Measurements from ENCODE around the gene INAVA. TPM values are rescaled to one million over a fixed set of nuclear protein-coding genes. Genes with fewer than 3 reads are reported as not detected.

INAVA gene
- total RNA-seq, 1 experiment from 2014 or later, result 41.2 TPM

DNA sequence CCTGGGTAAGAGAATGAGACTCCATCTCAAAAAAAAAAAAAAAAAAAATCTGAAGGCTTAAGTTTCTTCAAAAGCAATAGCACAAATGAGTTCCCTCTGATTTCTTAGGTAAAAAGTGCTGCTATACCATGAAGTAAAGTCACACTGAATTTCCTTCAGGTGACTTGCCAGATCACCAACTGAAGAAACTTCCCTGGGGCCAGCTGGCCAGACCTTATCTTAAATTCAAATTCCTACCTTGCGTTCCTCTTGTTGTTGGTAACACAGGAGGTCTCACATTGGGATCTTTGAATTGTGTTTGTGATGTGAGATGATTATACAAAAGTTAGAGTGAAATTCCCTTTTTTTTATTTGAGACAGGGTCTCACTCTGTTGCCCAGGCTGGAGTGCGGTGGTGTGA is 11.8 kb downstream of the INAVA start (continued):
- TF ChIP-seq E2F5 (CRISPR knock-in tag; IDR thresholded peaks at IDR 0.05) (no peak), ZNF219 (CRISPR knock-in tag; IDR thresholded peaks at IDR 0.05; ENCODE audit: borderline replicate concordance) (no peak)
- TF ChIP-seq, protein P1, sequence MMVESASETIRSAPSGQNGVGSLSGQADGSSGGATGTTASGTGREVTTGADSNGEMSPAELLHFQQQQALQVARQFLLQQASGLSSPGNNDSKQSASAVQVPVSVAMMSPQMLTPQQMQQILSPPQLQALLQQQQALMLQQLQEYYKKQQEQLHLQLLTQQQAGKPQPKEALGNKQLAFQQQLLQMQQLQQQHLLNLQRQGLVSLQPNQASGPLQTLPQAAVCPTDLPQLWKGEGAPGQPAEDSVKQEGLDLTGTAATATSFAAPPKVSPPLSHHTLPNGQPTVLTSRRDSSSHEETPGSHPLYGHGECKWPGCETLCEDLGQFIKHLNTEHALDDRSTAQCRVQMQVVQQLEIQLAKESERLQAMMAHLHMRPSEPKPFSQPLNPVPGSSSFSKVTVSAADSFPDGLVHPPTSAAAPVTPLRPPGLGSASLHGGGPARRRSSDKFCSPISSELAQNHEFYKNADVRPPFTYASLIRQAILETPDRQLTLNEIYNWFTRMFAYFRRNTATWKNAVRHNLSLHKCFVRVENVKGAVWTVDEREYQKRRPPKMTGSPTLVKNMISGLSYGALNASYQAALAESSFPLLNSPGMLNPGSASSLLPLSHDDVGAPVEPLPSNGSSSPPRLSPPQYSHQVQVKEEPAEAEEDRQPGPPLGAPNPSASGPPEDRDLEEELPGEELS (CRISPR knock-in tag; IDR thresholded peaks at IDR 0.05), result no peak
- TF ChIP-seq, protein P2, sequence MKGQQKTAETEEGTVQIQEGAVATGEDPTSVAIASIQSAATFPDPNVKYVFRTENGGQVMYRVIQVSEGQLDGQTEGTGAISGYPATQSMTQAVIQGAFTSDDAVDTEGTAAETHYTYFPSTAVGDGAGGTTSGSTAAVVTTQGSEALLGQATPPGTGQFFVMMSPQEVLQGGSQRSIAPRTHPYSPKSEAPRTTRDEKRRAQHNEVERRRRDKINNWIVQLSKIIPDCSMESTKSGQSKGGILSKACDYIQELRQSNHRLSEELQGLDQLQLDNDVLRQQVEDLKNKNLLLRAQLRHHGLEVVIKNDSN (CRISPR knock-in tag; IDR thresholded peaks at IDR 0.05), result no peak

GRCh38 chr1:200907611-200908097 is 13.0 kb downstream of the INAVA start:
- ChIA-PET POLR2A (no interaction called here), CTCF (interaction anchor here (1.0 to 1.8 kb wide), 4 partner anchors 9 to 72 kb away, joined by 3 to 14 read pairs (median 4); no protein-coding TSS in a partner anchor)
- Mint-ChIP-seq H3K4me1 (no peaks in the 10 kb centered on the region), H3K9me3 (no peaks in the 10 kb centered on the region), H3K4me3 (no peak overlapping the region), H3K36me3 (peaks cover 31% of the 10 kb centered on the region), H3K27ac (no peak overlapping the region), H3K27me3 (ENCODE audit: low read depth) (no peaks in the 10 kb centered on the region)
- ATAC-seq (no peak), DNase-seq (ENCODE audit: low spot score) (no peak)
- TF ChIP-seq GABPB1 (CRISPR knock-in tag; IDR thresholded peaks at IDR 0.05), result peak; percentile 40; the same call in 1 of the 2 replicates
- no peak for TF ChIP-seq PRDM15 (CRISPR knock-in tag; IDR thresholded peaks at IDR 0.05)

- no peaks in the 10 kb centered on the region for H3K9me3 Mint-ChIP-seq
- no peaks in the 10 kb centered on the region for H3K27me3 Mint-ChIP-seq (ENCODE audit: low read depth)
- peaks cover 30% of the 10 kb centered on the region for H3K36me3 Mint-ChIP-seq
- H3K4me1 Mint-ChIP-seq, result no peaks in the 10 kb centered on the region
- DNase-seq (ENCODE audit: low spot score) (no peak), ATAC-seq (no peak)
- ChIA-PET POLR2A (no interaction called here), CTCF (interaction anchor here (1.0 to 1.8 kb wide), 3 partner anchors 8 to 72 kb away, joined by 3 to 14 read pairs (median 4); no protein-coding TSS in a partner anchor)
- TF ChIP-seq, protein P3, sequence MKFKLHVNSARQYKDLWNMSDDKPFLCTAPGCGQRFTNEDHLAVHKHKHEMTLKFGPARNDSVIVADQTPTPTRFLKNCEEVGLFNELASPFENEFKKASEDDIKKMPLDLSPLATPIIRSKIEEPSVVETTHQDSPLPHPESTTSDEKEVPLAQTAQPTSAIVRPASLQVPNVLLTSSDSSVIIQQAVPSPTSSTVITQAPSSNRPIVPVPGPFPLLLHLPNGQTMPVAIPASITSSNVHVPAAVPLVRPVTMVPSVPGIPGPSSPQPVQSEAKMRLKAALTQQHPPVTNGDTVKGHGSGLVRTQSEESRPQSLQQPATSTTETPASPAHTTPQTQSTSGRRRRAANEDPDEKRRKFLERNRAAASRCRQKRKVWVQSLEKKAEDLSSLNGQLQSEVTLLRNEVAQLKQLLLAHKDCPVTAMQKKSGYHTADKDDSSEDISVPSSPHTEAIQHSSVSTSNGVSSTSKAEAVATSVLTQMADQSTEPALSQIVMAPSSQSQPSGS (CRISPR knock-in tag; IDR thresholded peaks at IDR 0.05; ENCODE audit: borderline replicate concordance, low read depth), result no peak
- TF ChIP-seq ZNF263 (CRISPR knock-in tag; IDR thresholded peaks at IDR 0.05; ENCODE audit: low read depth), result no peak
- no peak for TF ChIP-seq TEAD4 (CRISPR knock-in tag; IDR thresholded peaks at IDR 0.05)
- TF ChIP-seq FOXP1 (CRISPR knock-in tag; IDR thresholded peaks at IDR 0.05; ENCODE audit: borderline replicate concordance), result no peak
- TF ChIP-seq ZNF138 (CRISPR knock-in tag; conservative IDR thresholded peaks at IDR 0.05), result no peak
- no peak for TF ChIP-seq MYBL2 (CRISPR knock-in tag; IDR thresholded peaks at IDR 0.05)
- no peak for TF ChIP-seq ETV6 (CRISPR knock-in tag; IDR thresholded peaks at IDR 0.05)
- TF ChIP-seq JUN (CRISPR knock-in tag; IDR thresholded peaks at IDR 0.05), result no peak
- TF ChIP-seq ZNF423 (CRISPR knock-in tag; IDR thresholded peaks at IDR 0.05), result no peak
- TF ChIP-seq NFYB (CRISPR knock-in tag; conservative IDR thresholded peaks at IDR 0.05; ENCODE audit: low read depth), result no peak
- no peak overlapping the region for H3K27ac Mint-ChIP-seq
- H3K4me3 Mint-ChIP-seq, result no peak overlapping the region
Observed at GRCh38 chr1:200908191-200908868, 13.6 kb downstream of the INAVA start.

Data from WTC11 (cell line).